ENCODE data around the gene FAM124B. TPM values are rescaled to one million over a fixed set of nuclear protein-coding genes. Genes with fewer than 3 reads are reported as not detected.

The FAM124B gene
- total RNA-seq, 4 donors from 2014 or later, result 1.4 to 17.0 (median 3.5) TPM

DNA sequence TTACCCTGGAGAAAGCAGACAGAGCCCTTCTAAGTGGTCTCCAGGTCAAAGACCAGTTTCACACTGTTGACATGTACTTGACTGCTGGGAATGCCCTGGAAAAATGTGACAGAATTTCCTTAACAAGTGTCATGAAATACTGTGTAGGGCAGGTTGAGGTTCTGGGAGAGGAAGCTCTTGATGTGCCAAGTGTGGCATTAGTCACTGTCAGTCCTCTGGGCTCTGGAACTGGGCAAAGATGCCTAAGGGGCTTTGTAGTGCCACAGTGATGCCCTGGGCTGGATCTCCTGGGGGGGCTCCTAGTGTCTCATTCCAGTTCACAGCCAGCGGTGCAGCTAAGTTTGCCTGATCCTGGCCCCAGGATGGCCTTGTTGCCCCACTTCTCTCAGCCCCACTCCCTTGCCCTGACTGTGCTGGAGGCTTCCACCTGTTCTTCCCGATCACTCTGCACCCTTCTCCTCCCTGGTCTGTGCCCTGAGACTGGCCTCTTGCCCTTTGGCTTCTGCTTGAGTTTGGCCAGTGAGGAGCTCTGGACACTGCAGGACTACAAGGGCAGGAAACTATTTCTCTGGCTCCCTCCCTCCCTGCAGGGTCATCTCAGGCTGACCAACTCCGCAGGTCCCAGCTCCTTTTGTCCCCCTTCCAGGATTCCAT is 27.0 kb upstream of the FAM124B start:
- no peak for DNase-seq (ENCODE audit: low spot score)
- TF ChIP-seq CTCF (IDR thresholded peaks at IDR 0.05), result no peak
- no peak for ATAC-seq (ENCODE audit: low FRiP score)

- DNase-seq (ENCODE audit: low spot score), result no peak
- ATAC-seq (ENCODE audit: low FRiP score), result no peak
- TF ChIP-seq CTCF (IDR thresholded peaks at IDR 0.05), result no peak
Observed at GRCh38 chr2:224427471-224427870, 25.6 kb upstream of the FAM124B start.

GRCh38 chr2:224426656-224427055 is 24.7 kb upstream of the FAM124B start:
- no peak for TF ChIP-seq CTCF (IDR thresholded peaks at IDR 0.05)
- DNase-seq (ENCODE audit: low spot score), result no peak
- no peak for ATAC-seq (ENCODE audit: low FRiP score)

DNA sequence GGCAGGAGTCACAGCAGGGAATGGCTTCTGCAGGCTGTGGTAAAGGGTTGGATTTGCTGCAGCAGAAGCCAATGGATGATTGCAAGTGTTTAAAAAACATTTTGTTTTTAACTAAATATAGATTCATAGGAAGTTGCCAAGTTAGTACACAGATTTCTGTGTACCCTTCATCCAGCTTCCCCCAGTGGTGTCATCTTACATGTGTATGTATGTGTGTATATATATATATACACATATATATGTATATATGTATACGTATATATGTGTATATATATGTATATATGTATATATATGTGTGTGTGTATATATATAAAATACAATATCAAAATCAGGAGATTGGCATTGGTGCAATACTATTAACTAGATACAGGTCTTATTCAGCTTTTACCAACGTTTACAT is 19.2 kb upstream of the FAM124B start:
- TF ChIP-seq CTCF (IDR thresholded peaks at IDR 0.05), result no peak
- DNase-seq (ENCODE audit: low spot score), result no peak
- no peak for ATAC-seq (ENCODE audit: low FRiP score)

GRCh38 chr2:224417947-224418346 is 16.0 kb upstream of the FAM124B start:
- no peak for TF ChIP-seq CTCF (IDR thresholded peaks at IDR 0.05)
- DNase-seq (ENCODE audit: low spot score), result no peak
- no peak for ATAC-seq (ENCODE audit: low FRiP score)

- TF ChIP-seq CTCF (IDR thresholded peaks at IDR 0.05), result no peak
- ATAC-seq (ENCODE audit: low FRiP score) (no peak), DNase-seq (ENCODE audit: low spot score) (no peak)
Observed at GRCh38 chr2:224417361-224417729, 15.4 kb upstream of the FAM124B start.

- DNase-seq (ENCODE audit: low spot score), result no peak
- no peak for TF ChIP-seq CTCF (IDR thresholded peaks at IDR 0.05)
- ATAC-seq (ENCODE audit: low FRiP score), result no peak
Observed at GRCh38 chr2:224416656-224417360, 14.9 kb upstream of the FAM124B start.
